Mammary epithelial cell (primary cell): ENCODE results near the gene MTCL1.

ENCODE experiments used
- CTCF ChIP-seq, 2 donors: IDR thresholded peaks in 1 of 2; conservative IDR thresholded peaks in 1 of 2; 2 replicates each; pipeline ENCODE4 v1.5.1; 2011 to 2012; ENCODE audit warnings: inconsistent platforms in 2 of 2, low read length in 2 of 2, mild to moderate bottlenecking in 2 of 2, control low read depth in 1 of 2, low read depth in 1 of 2; ENCODE audit not compliant: insufficient read depth in 1 of 2; ENCODE audit errors: extremely low read depth in 1 of 2
- EZH2 ChIP-seq: IDR thresholded peaks from 2 replicates; pipeline ENCODE4 v1.6.1; 2012; ENCODE audit warnings: low read length, inconsistent platforms, borderline replicate concordance

DNA sequence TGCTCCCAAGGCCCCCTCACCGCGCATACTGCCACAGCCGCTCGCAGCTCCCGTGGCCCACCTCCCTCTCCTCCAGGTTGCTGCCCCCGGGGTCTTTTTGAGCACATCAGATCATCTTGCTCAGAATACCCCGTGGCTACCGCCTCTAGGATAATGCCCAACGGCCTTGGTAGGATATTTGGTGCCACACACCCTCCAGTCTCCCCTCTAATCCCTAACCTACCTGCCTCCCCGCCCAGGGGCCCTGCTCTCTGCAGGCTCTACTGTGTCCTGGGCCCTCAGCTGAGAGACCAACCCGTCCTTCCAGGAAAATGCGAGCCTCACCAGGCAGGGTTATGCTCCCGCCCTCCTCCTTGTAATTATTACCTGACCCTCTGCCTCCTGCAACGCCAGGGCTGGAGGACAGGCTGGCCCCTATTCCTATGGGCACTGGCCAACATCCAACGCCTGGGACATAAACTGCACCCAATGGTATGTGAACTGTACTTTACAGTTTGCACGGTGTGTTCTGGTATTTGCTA, 1.5 kb upstream of the MTCL1 start:
- TF ChIP-seq CTCF (conservative IDR thresholded peaks at IDR 0.05 in 1 of 2, IDR thresholded peaks at IDR 0.05 in 1 of 2; ENCODE audit: extremely low read depth in 1 of 2, insufficient read depth in 1 of 2, low read depth in 1 of 2, low read length in 2 of 2) (no peak), EZH2 (no peak)
